HepG2 (cell line): Measurements from ENCODE around the gene CLIC4. TPM values are rescaled to one million over a fixed set of nuclear protein-coding genes. Genes with fewer than 3 reads are reported as not detected.

ENCODE experiments used
- ATAC-seq: fragments of 200-7000 bp; cut with Tn5 transposase; 3 replicates; pipeline ENCODE4 v1.9.1; 2020; ENCODE audit warnings: mild to moderate bottlenecking, moderate library complexity
- BruUV-seq: library from RNA; stranded (reverse); fragments of 400-500 nt; replicated peaks from 2 replicates; lab custom pipeline; 2021; lab: Mats Ljungman, UMichigan
- CTCF ChIA-PET: fragments of 300-600 bp; formaldehyde crosslinking; extraction: SDS; loops from one replicate; lab custom pipeline; 2021; ENCODE audit warnings: low total read pairs, inconsistent platforms, low intra/inter-chr PET ratio; lab: Yijun Ruan, JAX
- POLR2A ChIA-PET: fragments of 350-600 bp; sonication (Branson Sonifier 250); formaldehyde crosslinking; loops from one replicate; lab custom pipeline; 2020; ENCODE audit warnings: antibody characterized with exemption, inconsistent platforms; lab: Yijun Ruan, JAX
- DNase-seq: peaks from one replicate; pipeline ENCODE4 v3.0.0-alpha.2; 2015; ENCODE audit warnings: low spot score
- FAIRE-seq: peaks from 3 replicates; lab custom pipeline; 2011; peaks lifted over from hg19 to GRCh38; lab: Jason Lieb, UNC
- H2AFZ ChIP-seq: one replicate; pipeline ENCODE4 v1.6.1; 2011; ENCODE audit warnings: low read length, inconsistent platforms
- H3K27ac ChIP-seq: fragments of 300-600 bp; 3 replicates; pipeline ENCODE4 v1.8.0; 2011; ENCODE audit warnings: mixed run types, mild to moderate bottlenecking, mixed read lengths, low read length, inconsistent platforms; ENCODE audit not compliant: insufficient read depth; ENCODE audit errors: extremely low read length
- H3K27me3 ChIP-seq, 2 experiments: fragments of 200-600 bp in 1 of 2; 2 replicates in 1 of 2; 3 replicates in 1 of 2; pipeline versions ENCODE4 v1.6.0 to v1.8.0; 2011; ENCODE audit warnings: low read length in 2 of 2, mild to moderate bottlenecking in 2 of 2, moderate library complexity in 2 of 2, inconsistent platforms in 1 of 2; ENCODE audit not compliant: insufficient read depth in 2 of 2, control insufficient read depth in 1 of 2
- H3K36me3 ChIP-seq, 2 experiments: fragments of 200-600 bp in 1 of 2; replicated peaks in 1 of 2; 2 replicates in 1 of 2; 3 replicates in 1 of 2; pipeline versions ENCODE4 v1.5.1 to v1.8.0; 2011; ENCODE audit warnings: low read length in 2 of 2, inconsistent platforms in 1 of 2; ENCODE audit not compliant: insufficient read depth in 2 of 2, control insufficient read depth in 1 of 2
- H3K4me1 ChIP-seq: 2 replicates; pipeline ENCODE4 v1.5.1; 2012; ENCODE audit warnings: low read length, inconsistent platforms; ENCODE audit not compliant: insufficient read depth
- H3K4me2 ChIP-seq: 2 replicates; pipeline ENCODE4 v1.6.0; 2011; ENCODE audit warnings: low read depth, low read length, inconsistent platforms
- H3K4me3 ChIP-seq, 3 experiments: fragments of 200-600 bp in 1 of 3; sonication (generic), shearing (Covaris generic) in 1 of 3; replicated peaks in 1 of 3; 2 replicates each; pipeline ENCODE4 v1.5.1; 2011 to 2016; ENCODE audit warnings: low read length in 3 of 3, inconsistent platforms in 2 of 3, low read depth in 2 of 3, mild to moderate bottlenecking in 2 of 3, control low read depth in 1 of 3, mixed read lengths in 1 of 3; ENCODE audit not compliant: insufficient read depth in 1 of 3
- H3K79me2 ChIP-seq: one replicate; pipeline ENCODE4 v1.6.1; 2011; ENCODE audit warnings: low read length, inconsistent platforms; ENCODE audit not compliant: insufficient read depth
- H3K9ac ChIP-seq: 2 replicates; pipeline ENCODE4 v1.6.0; 2011; ENCODE audit warnings: mild to moderate bottlenecking, low read depth, low read length, inconsistent platforms; ENCODE audit not compliant: insufficient read depth
- H3K9me3 ChIP-seq: 2 replicates; pipeline ENCODE4 v1.5.1; 2012; ENCODE audit warnings: mild to moderate bottlenecking, low read length
- H4K20me1 ChIP-seq: 2 replicates; pipeline ENCODE4 v1.6.0; 2011; ENCODE audit warnings: inconsistent platforms, mild to moderate bottlenecking, low read length, moderate library complexity; ENCODE audit not compliant: insufficient read depth
- ATF7 ChIP-seq, 2 experiments: fragments of 450-650 bp in 1 of 2; sonication (generic) in 1 of 2; formaldehyde crosslinking in 1 of 2; IDR thresholded peaks; 2 replicates each; pipeline versions ENCODE4 v1.4.0 to v1.6.1; 2016 to 2020; ENCODE audit warnings: antibody characterized with exemption in 1 of 2, mild to moderate bottlenecking in 1 of 2, missing genetic modification reagents in 1 of 2
- DBP ChIP-seq: sonication (generic); formaldehyde crosslinking; IDR thresholded peaks from 2 replicates; pipeline ENCODE4 v1.4.0; 2020; ENCODE audit warnings: missing genetic modification reagents; ENCODE audit errors: not compliant biosample characterization
- IKZF1 ChIP-seq: fragments of 450-650 bp; IDR thresholded peaks from 2 replicates; pipeline ENCODE4 v1.7.1; 2016
- SIN3B ChIP-seq: fragments of 150-350 bp; IDR thresholded peaks from 2 replicates; pipeline ENCODE4 v1.6.1; 2014; ENCODE audit warnings: low read length
- THAP7 ChIP-seq: sonication (generic); formaldehyde crosslinking; IDR thresholded peaks from 2 replicates; pipeline ENCODE4 v1.8.1; 2023; ENCODE audit warnings: mild to moderate bottlenecking, missing genetic modification reagents
- TOE1 ChIP-seq: sonication (generic); formaldehyde crosslinking; IDR thresholded peaks from 2 replicates; pipeline ENCODE4 v1.4.0; 2020; ENCODE audit warnings: mild to moderate bottlenecking, missing genetic modification reagents
- ZHX2 ChIP-seq, 2 experiments: sonication (generic) in 1 of 2; formaldehyde crosslinking in 1 of 2; IDR thresholded peaks; 2 replicates each; pipeline versions ENCODE4 v1.6.1 to v1.9.0; 2014 to 2022; ENCODE audit warnings: antibody characterized with exemption in 1 of 2, borderline replicate concordance in 1 of 2, inconsistent platforms in 1 of 2, low read depth in 1 of 2, missing genetic modification reagents in 1 of 2
- ZNF275 ChIP-seq: sonication (generic); formaldehyde crosslinking; IDR thresholded peaks from 2 replicates; pipeline ENCODE4 v1.8.0; 2022; ENCODE audit warnings: missing genetic modification reagents, mild to moderate bottlenecking, inconsistent platforms, borderline replicate concordance
- ZNF546 ChIP-seq: sonication (generic); formaldehyde crosslinking; conservative IDR thresholded peaks from 2 replicates; pipeline ENCODE4 v1.8.1; 2023; ENCODE audit warnings: mild to moderate bottlenecking, missing genetic modification reagents
- ZNF879 ChIP-seq: sonication (generic); formaldehyde crosslinking; IDR thresholded peaks from 2 replicates; pipeline ENCODE4 v1.8.1; 2023; ENCODE audit warnings: missing genetic modification reagents
- WGBS: methylation state at CpG from one replicate; pipeline ENCODE4 v1.1.6; 2017; ENCODE audit warnings: low lambda C conversion rate; 5-methylcytosine and 5-hydroxymethylcytosine counted together
- in situ Hi-C: cut with HindIII; loops from 2 replicates; pipeline ENCODE4 v1.10.0; 2017; ENCODE audit warnings: low pct_unique_long_range_greater_than_20kb; ENCODE audit not compliant: extremely low pct_ligation_motif_present
- intact Hi-C: fragments of 100-400 bp; cut with micrococcal nuclease; formaldehyde crosslinking; loops from one replicate; pipeline ENCODE4 v1.10.0; 2022; ENCODE audit not compliant: unreplicated experiment
- polyA plus RNA-seq, 8 experiments: library from polyadenylated mRNA; depleted of rRNA in 3 of 8; stranded (reverse) in 7 of 8; unstranded in 1 of 8; fragments of >200 nt; fragmentation: Illumina TruSeq in 4 of 8; extraction: Trizol in 4 of 8; gene quantifications; 2 replicates each; pipeline versions ENCODE4 v1.2.1 to v1.2.3, GENCODE V29; 2011 to 2016; ENCODE audit warnings: low read depth in 4 of 8, missing spikeins in 1 of 8, mixed read lengths in 1 of 8; ENCODE audit not compliant: insufficient read depth in 1 of 8
- total RNA-seq, 5 experiments: library from RNA; depleted of rRNA; stranded (reverse); fragments of >200 nt; fragmentation: Illumina TruSeq; extraction: Trizol; gene quantifications; 2 replicates each; pipeline ENCODE4 v1.2.3, GENCODE V29; 2016; ENCODE audit warnings: low read depth in 1 of 5
- TF ChIP-seq, protein P1 (sequence below), 2 experiments: fragments of 450-650 bp in 1 of 2; sonication (generic) in 1 of 2; formaldehyde crosslinking; IDR thresholded peaks; 2 replicates each; pipeline versions ENCODE4 v1.5.0 to v1.8.0; 2020 to 2022; ENCODE audit warnings: mild to moderate bottlenecking in 1 of 2, missing genetic modification reagents in 1 of 2
- TF ChIP-seq, protein P2 (sequence below): sonication (generic); formaldehyde crosslinking; IDR thresholded peaks from 2 replicates; pipeline ENCODE4 v1.4.0; 2020; ENCODE audit warnings: mild to moderate bottlenecking, missing genetic modification reagents

Gene CLIC4
- total and polyA plus RNA-seq, 2 of the 13 experiments (the other 11 are each of a cell fraction or from before 2014, with no cell fraction given), result 23.3 to 77.4 TPM

- BruUV-seq, result no TSS peak
- ATAC-seq (no peak), FAIRE-seq (no peak), DNase-seq (no peak)
- ChIA-PET POLR2A (no interaction called here), CTCF (no interaction called here)
- Histone ChIP-seq H3K9ac (no peak overlapping the region), H4K20me1 (peaks cover 4% of the 10 kb centered on the region; the same call in 1 of the 2 replicates), H3K27ac (no peak overlapping the region), H3K4me2 (no peak overlapping the region), H3K4me1 (peaks cover 30% of the 10 kb centered on the region), H3K4me3 (no peak overlapping the region), H3K36me3 (peaks cover 0 to 24% of the 10 kb centered on the region in 2 experiments; a peak in 2 of 5 replicates), H3K9me3 (no peaks in the 10 kb centered on the region), H2AFZ (no peak overlapping the region), H3K79me2 (peaks cover 3% of the 10 kb centered on the region), H3K27me3 (no peaks in the 10 kb centered on the region)
- intact Hi-C loops (no loop called here), in situ Hi-C loops (loop anchor here (5.0 kb wide), 1 partner anchor 134 kb away; no protein-coding TSS in a partner anchor)
- 100% methylated on average over 1 of the region's 1 CpG for WGBS
- TF ChIP-seq ZNF546 (CRISPR knock-in tag) (no peak), SIN3B (no peak), ZNF879 (no peak), ATF7 (IDR thresholded peaks at IDR 0.05) (no peak), ATF7 (CRISPR knock-in tag; IDR thresholded peaks at IDR 0.05) (no peak), IKZF1 (no peak), ZHX2 (IDR thresholded peaks at IDR 0.05; ENCODE audit: low read depth) (no peak), ZHX2 (CRISPR knock-in tag; IDR thresholded peaks at IDR 0.05; ENCODE audit: borderline replicate concordance) (no peak), THAP7 (CRISPR knock-in tag) (no peak), ZNF275 (CRISPR knock-in tag) (no peak), TOE1 (CRISPR knock-in tag) (no peak), DBP (CRISPR knock-in tag) (no peak)
- TF ChIP-seq, protein P1, sequence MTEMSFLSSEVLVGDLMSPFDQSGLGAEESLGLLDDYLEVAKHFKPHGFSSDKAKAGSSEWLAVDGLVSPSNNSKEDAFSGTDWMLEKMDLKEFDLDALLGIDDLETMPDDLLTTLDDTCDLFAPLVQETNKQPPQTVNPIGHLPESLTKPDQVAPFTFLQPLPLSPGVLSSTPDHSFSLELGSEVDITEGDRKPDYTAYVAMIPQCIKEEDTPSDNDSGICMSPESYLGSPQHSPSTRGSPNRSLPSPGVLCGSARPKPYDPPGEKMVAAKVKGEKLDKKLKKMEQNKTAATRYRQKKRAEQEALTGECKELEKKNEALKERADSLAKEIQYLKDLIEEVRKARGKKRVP (CRISPR knock-in tag; IDR thresholded peaks at IDR 0.05), result no peak
- TF ChIP-seq, protein P2, sequence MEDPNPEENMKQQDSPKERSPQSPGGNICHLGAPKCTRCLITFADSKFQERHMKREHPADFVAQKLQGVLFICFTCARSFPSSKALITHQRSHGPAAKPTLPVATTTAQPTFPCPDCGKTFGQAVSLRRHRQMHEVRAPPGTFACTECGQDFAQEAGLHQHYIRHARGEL (CRISPR knock-in tag), result no peak
These were observed 81.3 kb downstream of the CLIC4 start for GRCh38 chr1:24826510-24826909.
